Activated CD8-positive, alpha-beta T cell treated with anti-CD3 and anti-CD28 coated beads for 36 hours (primary cell): ENCODE data around the gene FAM53C. TPM values are rescaled to one million over a fixed set of nuclear protein-coding genes. Genes with fewer than 3 reads are reported as not detected.

Experiments
- ATAC-seq: fragments of 200-7000 bp; cut with Tn5 transposase; one replicate; pipeline ENCODE4 v1.10.0; 2021; ENCODE audit warnings: mild to moderate bottlenecking, moderate library complexity
- CTCF ChIA-PET: fragments of 350-600 bp; sonication (Branson Sonifier 250); formaldehyde crosslinking; loops from one replicate; lab custom pipeline; 2021; ENCODE audit warnings: antibody characterized with exemption; lab: Charles Lee
- POLR2A ChIA-PET: fragments of 350-600 bp; sonication (Branson Sonifier 250); formaldehyde crosslinking; loops from one replicate; lab custom pipeline; 2021; ENCODE audit warnings: antibody characterized with exemption; lab: Charles Lee
- DNase-seq: peaks from one replicate; pipeline ENCODE4 v3.0.0-alpha.2; 2020
- H3K27ac Mint-ChIP-seq: one replicate; pipeline ENCODE4 v1.8.0; 2021; ENCODE audit warnings: mild to moderate bottlenecking, mixed read lengths
- H3K27me3 Mint-ChIP-seq: one replicate; pipeline ENCODE4 v1.8.0; 2021; ENCODE audit warnings: mixed read lengths
- H3K36me3 Mint-ChIP-seq: one replicate; pipeline ENCODE4 v1.8.0; 2021; ENCODE audit warnings: low read depth, mixed read lengths
- H3K4me1 Mint-ChIP-seq: one replicate; pipeline ENCODE4 v1.8.0; 2021; ENCODE audit warnings: low read depth, mixed read lengths
- H3K4me3 Mint-ChIP-seq: one replicate; pipeline ENCODE4 v1.8.0; 2021; ENCODE audit warnings: mild to moderate bottlenecking, moderate library complexity, mixed read lengths
- H3K9me3 Mint-ChIP-seq: one replicate; pipeline ENCODE4 v1.8.0; 2021; ENCODE audit warnings: mixed read lengths
- intact Hi-C: fragments of 100-400 bp; cut with micrococcal nuclease; formaldehyde crosslinking; loops from one replicate; pipeline ENCODE4 v1.10.0; 2022
- total RNA-seq, 2 experiments: library from RNA; stranded (reverse); gene quantifications; one replicate each; pipeline ENCODE4 v1.2.3, GENCODE V29; 2021
- TF ChIP-seq, protein P1 (sequence below): fragments of 200-600 bp; IDR thresholded peaks from one replicate; pipeline ENCODE4 v1.8.0; 2022; ENCODE audit warnings: antibody characterized with exemption, mild to moderate bottlenecking

Gene FAM53C
- total RNA-seq, 2 experiments from 2014 or later: 25.8 to 29.1 TPM

GRCh38 chr5:138354926-138355378 lies 16.9 kb downstream of the FAM53C start:
- peak; percentile 57 for ATAC-seq
- Mint-ChIP-seq H3K36me3 (peaks cover 9% of the 10 kb centered on the region), H3K9me3 (peaks cover 7% of the 10 kb centered on the region), H3K4me3 (peak overlapping the region; percentile 92), H3K4me1 (peaks cover 49% of the 10 kb centered on the region), H3K27me3 (no peaks in the 10 kb centered on the region), H3K27ac (peak overlapping the region; percentile 91)
- ChIA-PET POLR2A (interaction anchor here (0.9 to 11.4 kb wide), 5 partner anchors 16 to 176 kb away, joined by 4 to 156 read pairs (median 4); partner anchors contain the start of genes BRD8, CDC25C, EGR1 and FAM53C), CTCF (interaction anchor here (1.2 to 7.4 kb wide), 8 partner anchors 15 to 176 kb away, joined by 3 to 322 read pairs (median 24); partner anchors contain the start of genes BRD8, CDC25C, FAM53C and KIF20A)
- peak; percentile 82 for DNase-seq
- TF ChIP-seq, protein P1, sequence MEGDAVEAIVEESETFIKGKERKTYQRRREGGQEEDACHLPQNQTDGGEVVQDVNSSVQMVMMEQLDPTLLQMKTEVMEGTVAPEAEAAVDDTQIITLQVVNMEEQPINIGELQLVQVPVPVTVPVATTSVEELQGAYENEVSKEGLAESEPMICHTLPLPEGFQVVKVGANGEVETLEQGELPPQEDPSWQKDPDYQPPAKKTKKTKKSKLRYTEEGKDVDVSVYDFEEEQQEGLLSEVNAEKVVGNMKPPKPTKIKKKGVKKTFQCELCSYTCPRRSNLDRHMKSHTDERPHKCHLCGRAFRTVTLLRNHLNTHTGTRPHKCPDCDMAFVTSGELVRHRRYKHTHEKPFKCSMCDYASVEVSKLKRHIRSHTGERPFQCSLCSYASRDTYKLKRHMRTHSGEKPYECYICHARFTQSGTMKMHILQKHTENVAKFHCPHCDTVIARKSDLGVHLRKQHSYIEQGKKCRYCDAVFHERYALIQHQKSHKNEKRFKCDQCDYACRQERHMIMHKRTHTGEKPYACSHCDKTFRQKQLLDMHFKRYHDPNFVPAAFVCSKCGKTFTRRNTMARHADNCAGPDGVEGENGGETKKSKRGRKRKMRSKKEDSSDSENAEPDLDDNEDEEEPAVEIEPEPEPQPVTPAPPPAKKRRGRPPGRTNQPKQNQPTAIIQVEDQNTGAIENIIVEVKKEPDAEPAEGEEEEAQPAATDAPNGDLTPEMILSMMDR: no peak
- intact Hi-C loops: no loop called here

- H3K27me3 Mint-ChIP-seq: no peaks in the 10 kb centered on the region
- DNase-seq: no peak
- TF ChIP-seq, protein P1: no peak
- H3K4me1 Mint-ChIP-seq: peaks cover 38% of the 10 kb centered on the region
- H3K4me3 Mint-ChIP-seq: no peak overlapping the region
- ChIA-PET POLR2A (interaction anchor here (0.7 kb wide), 1 partner anchor 181 kb away, joined by 3 read pairs; the partner anchor contains the start of gene KIF20A), CTCF (no interaction called here)
- no peaks in the 10 kb centered on the region for H3K9me3 Mint-ChIP-seq
- intact Hi-C loops: no loop called here
- peaks cover 2% of the 10 kb centered on the region for H3K36me3 Mint-ChIP-seq
- no peak overlapping the region for H3K27ac Mint-ChIP-seq
- ATAC-seq: no peak
Observed at GRCh38 chr5:138359621-138360020, 21.6 kb downstream of the FAM53C start.

DNA sequence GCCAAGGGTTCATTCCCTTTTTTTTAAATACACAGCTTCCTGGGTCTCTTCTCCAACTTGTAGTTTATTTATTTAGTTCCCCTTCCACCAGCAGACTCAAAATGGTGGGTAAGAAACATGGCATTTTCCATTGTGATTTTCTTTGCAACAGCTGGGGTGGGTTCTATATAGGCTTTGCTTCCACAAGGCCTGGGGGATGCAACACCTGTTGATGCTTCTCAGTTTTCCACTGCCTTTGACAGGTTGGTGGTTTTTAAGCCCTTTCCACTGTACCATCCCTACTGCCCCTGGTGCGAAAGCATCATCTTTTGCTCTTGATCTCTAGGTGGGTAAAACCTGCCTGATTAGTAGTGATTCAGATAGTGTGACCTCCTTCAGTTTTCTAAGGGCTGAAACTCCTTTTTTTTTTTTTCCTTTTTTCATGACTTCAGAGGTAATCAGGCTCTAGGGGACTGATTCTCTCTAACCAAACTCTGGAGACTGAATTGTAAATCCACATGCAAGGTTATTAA lies 22.9 kb downstream of the FAM53C start:
- POLR2A ChIA-PET: interaction anchor here (0.9 kb wide), 1 partner anchor 23 kb away, joined by 3 read pairs; the partner anchor contains the start of gene FAM53C
- H3K9me3 Mint-ChIP-seq: no peaks in the 10 kb centered on the region
- ATAC-seq: peak; percentile 67
- TF ChIP-seq, protein P1: no peak
- H3K27me3 Mint-ChIP-seq: no peaks in the 10 kb centered on the region
- no peak overlapping the region for H3K4me3 Mint-ChIP-seq
- CTCF ChIA-PET: interaction anchor here (0.8 to 2.0 kb wide), 2 partner anchors 7 to 9 kb away, joined by 3 to 9 read pairs; partner anchors contain the start of gene KDM3B
- H3K36me3 Mint-ChIP-seq: peaks cover 2% of the 10 kb centered on the region
- intact Hi-C loops: no loop called here
- H3K4me1 Mint-ChIP-seq: peaks cover 30% of the 10 kb centered on the region
- DNase-seq: no peak
- H3K27ac Mint-ChIP-seq: peak overlapping the region; percentile 34

- peaks cover 48% of the 10 kb centered on the region for H3K4me1 Mint-ChIP-seq
- ChIA-PET POLR2A (no interaction called here), CTCF (no interaction called here)
- no peaks in the 10 kb centered on the region for H3K9me3 Mint-ChIP-seq
- DNase-seq: no peak
- H3K27me3 Mint-ChIP-seq: no peaks in the 10 kb centered on the region
- intact Hi-C loops: no loop called here
- no peak overlapping the region for H3K27ac Mint-ChIP-seq
- no peak for ATAC-seq
- TF ChIP-seq, protein P1: no peak
- no peaks in the 10 kb centered on the region for H3K36me3 Mint-ChIP-seq
- no peak overlapping the region for H3K4me3 Mint-ChIP-seq
Observed at GRCh38 chr5:138364576-138364975, 26.5 kb downstream of the FAM53C start.
